ENCODE data around the gene FHOD3.

Gene FHOD3

DNA sequence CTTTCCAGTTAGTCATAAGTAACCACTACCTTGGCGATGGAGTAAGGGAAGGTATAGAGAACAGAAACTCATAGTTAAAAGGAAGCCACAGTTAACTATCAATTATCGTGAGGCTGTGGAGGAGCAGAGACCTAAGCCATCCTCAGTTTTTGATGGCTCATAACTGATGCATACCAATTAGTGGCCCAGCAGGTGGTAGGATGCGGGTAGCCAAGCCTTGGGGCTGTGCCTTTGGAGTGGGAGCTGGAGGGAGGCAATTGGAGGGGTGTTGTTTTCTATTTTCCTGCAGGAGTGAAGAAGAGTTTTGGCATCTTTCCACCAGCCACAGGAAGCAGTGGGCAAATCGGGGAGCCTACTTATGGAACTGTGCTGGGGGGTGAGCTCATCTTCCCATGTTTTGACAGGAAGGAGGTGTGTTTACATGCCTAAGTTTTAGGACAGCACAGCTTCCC is 336.5 kb downstream of the FHOD3 start:
- TF ChIP-seq, protein P1, sequence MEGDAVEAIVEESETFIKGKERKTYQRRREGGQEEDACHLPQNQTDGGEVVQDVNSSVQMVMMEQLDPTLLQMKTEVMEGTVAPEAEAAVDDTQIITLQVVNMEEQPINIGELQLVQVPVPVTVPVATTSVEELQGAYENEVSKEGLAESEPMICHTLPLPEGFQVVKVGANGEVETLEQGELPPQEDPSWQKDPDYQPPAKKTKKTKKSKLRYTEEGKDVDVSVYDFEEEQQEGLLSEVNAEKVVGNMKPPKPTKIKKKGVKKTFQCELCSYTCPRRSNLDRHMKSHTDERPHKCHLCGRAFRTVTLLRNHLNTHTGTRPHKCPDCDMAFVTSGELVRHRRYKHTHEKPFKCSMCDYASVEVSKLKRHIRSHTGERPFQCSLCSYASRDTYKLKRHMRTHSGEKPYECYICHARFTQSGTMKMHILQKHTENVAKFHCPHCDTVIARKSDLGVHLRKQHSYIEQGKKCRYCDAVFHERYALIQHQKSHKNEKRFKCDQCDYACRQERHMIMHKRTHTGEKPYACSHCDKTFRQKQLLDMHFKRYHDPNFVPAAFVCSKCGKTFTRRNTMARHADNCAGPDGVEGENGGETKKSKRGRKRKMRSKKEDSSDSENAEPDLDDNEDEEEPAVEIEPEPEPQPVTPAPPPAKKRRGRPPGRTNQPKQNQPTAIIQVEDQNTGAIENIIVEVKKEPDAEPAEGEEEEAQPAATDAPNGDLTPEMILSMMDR (IDR thresholded peaks at IDR 0.05; ENCODE audit: low read depth, low read length): no peak
- DNase-seq (ENCODE audit: extremely low read depth, low read depth): no peak

DNA sequence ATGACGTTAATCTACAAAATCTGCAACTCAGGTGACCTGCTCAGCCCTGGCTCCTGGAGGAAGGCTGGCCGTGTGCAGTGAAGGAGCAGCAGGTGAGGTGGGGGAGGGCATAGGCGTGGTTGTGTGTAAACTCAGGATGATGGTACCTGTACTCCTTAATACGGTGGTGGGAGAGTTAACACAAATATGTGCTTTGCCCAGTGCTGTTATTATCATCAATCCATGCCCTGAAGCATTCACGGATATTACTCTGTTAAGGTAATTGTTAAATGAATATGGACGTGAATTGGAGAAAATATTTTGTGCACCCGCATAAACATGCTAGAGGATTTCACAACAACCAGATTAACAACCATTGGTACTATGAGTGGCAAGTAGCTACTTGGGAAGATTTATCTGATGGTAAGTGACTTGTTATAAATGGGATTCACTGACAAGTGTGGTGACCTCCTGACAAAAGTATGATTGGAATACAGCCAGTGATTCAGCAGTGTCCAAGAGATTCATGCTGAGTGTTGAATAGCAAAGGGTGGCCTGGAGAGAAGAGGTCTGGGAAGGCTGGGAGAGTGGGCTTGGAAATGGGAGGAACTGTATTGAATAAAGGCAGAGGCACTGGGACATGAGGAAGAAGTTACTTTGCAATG is 337.2 kb downstream of the FHOD3 start:
- TF ChIP-seq, protein P1 (IDR thresholded peaks at IDR 0.05; ENCODE audit: low read depth, low read length): no peak
- DNase-seq (ENCODE audit: extremely low read depth, low read depth): no peak

DNA sequence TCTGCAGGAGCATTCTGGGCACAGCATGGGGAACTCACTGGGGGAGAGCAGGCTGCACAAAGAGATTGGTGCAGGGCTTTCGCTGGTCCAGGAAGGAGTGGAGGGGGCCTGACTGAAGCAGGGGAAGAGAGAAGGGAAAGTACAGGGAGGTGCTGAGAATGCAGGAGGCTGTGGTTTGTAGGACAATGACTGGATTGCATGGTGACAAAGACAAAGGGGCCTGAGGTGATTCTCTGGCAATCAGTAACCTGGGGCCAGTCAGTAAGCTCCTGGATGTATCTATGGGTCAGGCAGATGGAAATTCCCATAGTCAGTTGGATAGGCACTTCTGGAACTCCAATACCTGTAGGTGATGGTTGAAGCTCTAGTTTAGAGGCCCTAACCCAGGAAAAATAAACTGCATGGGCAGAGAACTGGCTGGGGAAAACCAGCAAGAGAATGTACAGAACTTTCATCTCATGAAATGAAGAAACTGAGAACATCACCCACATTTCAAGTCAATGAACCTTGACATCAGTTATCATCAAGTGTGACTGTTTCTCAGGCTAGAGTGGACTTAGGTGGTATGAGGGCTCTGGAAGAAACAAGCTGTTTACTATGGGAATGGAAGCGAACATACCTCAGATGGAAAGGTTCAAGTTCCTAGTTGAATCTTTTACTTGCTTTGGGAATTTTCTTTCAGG is 338.0 kb downstream of the FHOD3 start:
- TF ChIP-seq, protein P1 (IDR thresholded peaks at IDR 0.05; ENCODE audit: low read depth, low read length): no peak
- DNase-seq (ENCODE audit: extremely low read depth, low read depth): no peak

DNA sequence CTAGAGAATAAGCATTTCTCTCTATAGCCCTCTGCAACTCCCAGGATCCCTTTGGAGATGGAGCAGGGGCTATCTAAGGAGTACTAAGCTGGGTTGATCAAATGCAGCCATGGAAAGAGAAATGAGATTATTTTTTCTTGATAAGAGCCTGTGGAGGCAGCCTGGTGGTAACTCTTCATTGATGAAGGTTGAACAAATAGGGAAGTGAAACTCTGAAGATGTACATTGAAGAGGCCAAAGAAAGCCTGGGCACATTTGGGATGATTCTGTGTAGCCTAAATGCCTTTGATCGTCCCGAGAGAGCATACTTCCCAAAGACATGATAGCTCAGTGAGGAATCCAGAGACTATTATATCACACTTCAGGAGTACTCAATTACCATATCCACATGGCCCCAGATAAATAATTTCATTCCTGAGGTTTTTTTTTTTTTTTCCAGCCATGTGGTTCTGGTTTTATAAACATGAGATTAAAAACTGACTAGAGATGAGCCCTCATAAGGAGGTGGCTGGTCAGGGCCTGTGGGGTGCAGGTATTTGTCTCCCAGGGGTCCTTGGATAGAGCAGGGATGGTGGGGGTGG is 338.8 kb downstream of the FHOD3 start:
- TF ChIP-seq, protein P1 (IDR thresholded peaks at IDR 0.05; ENCODE audit: low read depth, low read length): no peak
- no peak for DNase-seq (ENCODE audit: extremely low read depth, low read depth)

DNA sequence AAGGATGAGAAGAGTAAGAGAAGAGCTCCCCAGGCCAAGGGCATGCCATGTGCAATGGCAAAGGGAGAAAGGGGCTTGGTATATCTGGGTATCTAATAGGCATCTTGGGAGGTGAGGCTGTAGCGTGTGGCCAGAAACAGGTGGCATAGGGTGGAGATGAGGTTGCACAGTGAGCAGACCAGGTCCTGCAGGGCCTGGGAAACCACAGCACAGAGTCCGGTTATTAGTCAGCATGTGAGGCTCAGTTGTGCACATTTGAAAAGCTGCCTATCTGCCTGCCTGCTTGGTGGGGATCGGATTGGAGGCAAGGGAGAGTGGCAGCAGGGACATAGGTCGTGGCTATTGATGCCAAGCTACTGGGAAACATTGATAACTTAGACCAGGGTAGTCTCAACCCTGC is 340.7 kb downstream of the FHOD3 start:
- TF ChIP-seq, protein P1 (IDR thresholded peaks at IDR 0.05; ENCODE audit: low read depth, low read length): no peak
- DNase-seq (ENCODE audit: extremely low read depth, low read depth): no peak

DNA sequence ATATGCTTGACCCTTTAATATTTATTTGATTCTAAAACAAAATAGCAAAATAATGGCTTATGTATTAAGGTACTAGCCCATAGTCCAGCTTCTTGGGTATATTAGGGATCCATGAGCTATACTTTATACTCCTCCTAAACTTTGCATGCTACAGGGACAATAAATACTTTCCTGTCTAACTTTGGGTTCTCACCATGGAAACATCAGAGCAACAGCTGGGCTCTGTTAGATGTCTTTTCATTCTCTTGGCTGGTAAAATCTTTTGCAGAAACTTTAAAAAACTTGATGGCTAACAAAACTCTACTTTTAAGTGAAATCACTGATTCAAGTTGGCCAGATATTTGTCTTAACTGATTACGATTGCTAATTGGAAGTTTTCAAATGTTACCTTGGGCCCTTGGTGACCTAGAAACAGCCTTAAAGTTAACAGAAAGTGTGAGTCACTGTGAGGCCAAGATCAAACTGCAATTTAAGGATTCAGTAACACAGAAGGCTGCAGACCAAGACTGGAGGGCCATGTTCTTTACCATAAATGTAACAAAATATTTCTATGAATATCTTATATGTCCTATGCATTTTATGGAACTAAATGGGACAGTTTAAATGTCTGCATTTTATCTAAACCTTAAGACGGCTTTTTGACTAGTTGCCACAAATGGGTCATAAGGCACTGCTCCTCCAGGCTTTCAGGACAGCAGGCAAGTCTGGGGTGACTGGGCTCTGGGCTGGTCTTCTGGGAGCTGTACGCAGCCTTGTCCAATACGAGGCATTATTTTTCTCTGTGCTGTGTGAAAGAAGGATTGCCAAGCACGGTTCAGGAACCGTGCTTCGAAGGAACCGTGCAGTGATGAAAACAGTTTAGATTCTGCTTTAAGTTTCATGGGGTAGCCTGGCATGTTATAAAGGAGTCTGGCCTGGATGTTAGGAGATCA is 342.8 kb downstream of the FHOD3 start:
- DNase-seq (ENCODE audit: extremely low read depth, low read depth): no peak
- TF ChIP-seq, protein P1 (IDR thresholded peaks at IDR 0.05; ENCODE audit: low read depth, low read length): no peak

Data from AG09319 (cell line).